CD4-positive, alpha-beta T cell (primary cell): ENCODE data around the gene GDF2. TPM values are rescaled to one million over a fixed set of nuclear protein-coding genes. Genes with fewer than 3 reads are reported as not detected.
A peak's percentile ranks its signal among the peaks of the same experiment; 100 is the strongest.

ENCODE experiments used
- ATAC-seq: fragments of 200-7000 bp; cut with Tn5 transposase; one replicate; pipeline ENCODE4 v1.10.0; 2022; ENCODE audit warnings: mild to moderate bottlenecking; ENCODE audit not compliant: poor library complexity
- CTCF ChIA-PET: fragments of 350-600 bp; sonication (Branson Sonifier 250); formaldehyde crosslinking; loops from one replicate; lab custom pipeline; 2021; ENCODE audit warnings: antibody characterized with exemption, inconsistent platforms; lab: Charles Lee
- POLR2A ChIA-PET: fragments of 350-600 bp; sonication (Branson Sonifier 250); formaldehyde crosslinking; loops from one replicate; lab custom pipeline; 2021; ENCODE audit warnings: antibody characterized with exemption, inconsistent platforms; lab: Charles Lee
- DNase-seq, 14 experiments: peaks; one replicate each; pipeline ENCODE4 v3.0.0-alpha.2; 2013 to 2020; ENCODE audit warnings: mixed read lengths in 2 of 14
- H3K27ac ChIP-seq, 2 donors: one replicate each; pipeline versions ENCODE4 v1.5.1 to v1.7.0; 2013; ENCODE audit warnings: low read length in 2 of 2, low read depth in 1 of 2, mild to moderate bottlenecking in 1 of 2
- H3K27me3 ChIP-seq, 2 experiments: 1 replicate in 1 of 2; 2 replicates in 1 of 2; pipeline versions ENCODE4 v1.6.1 to v1.7.0; 2013; ENCODE audit warnings: low read length in 2 of 2, control low read depth in 1 of 2, mild to moderate bottlenecking in 1 of 2, moderate library complexity in 1 of 2; ENCODE audit not compliant: insufficient read depth in 2 of 2, control insufficient read depth in 1 of 2
- H3K36me3 ChIP-seq: one replicate; pipeline ENCODE4 v1.6.1; 2013; ENCODE audit warnings: low read length, control low read depth; ENCODE audit not compliant: insufficient read depth
- H3K4me1 ChIP-seq: one replicate; pipeline ENCODE4 v1.6.1; 2013; ENCODE audit warnings: low read length, control low read depth; ENCODE audit not compliant: insufficient read depth
- H3K4me3 ChIP-seq: one replicate; pipeline ENCODE4 v1.5.1; 2013; ENCODE audit warnings: mild to moderate bottlenecking, low read length, moderate library complexity
- H3K9me3 ChIP-seq, 2 experiments: 1 replicate in 1 of 2; 2 replicates in 1 of 2; pipeline versions ENCODE4 v1.6.1 to v1.7.0; 2013; ENCODE audit warnings: low read length in 2 of 2, mild to moderate bottlenecking in 2 of 2, control low read depth in 1 of 2, moderate library complexity in 1 of 2; ENCODE audit not compliant: control insufficient read depth in 1 of 2, insufficient read depth in 1 of 2
- H3K27ac Mint-ChIP-seq: one replicate; pipeline ENCODE4 v1.8.0; 2020; ENCODE audit warnings: mixed read lengths
- H3K27me3 Mint-ChIP-seq: one replicate; pipeline ENCODE4 v1.8.0; 2021; ENCODE audit warnings: mixed read lengths
- H3K36me3 Mint-ChIP-seq: one replicate; pipeline ENCODE4 v1.8.0; 2021; ENCODE audit warnings: low read depth, mixed read lengths
- H3K4me1 Mint-ChIP-seq: one replicate; pipeline ENCODE4 v1.8.0; 2021; ENCODE audit warnings: low read depth, mixed read lengths
- H3K4me3 Mint-ChIP-seq: one replicate; pipeline ENCODE4 v1.8.0; 2020; ENCODE audit warnings: mild to moderate bottlenecking, mixed read lengths
- H3K9me3 Mint-ChIP-seq: one replicate; pipeline ENCODE4 v1.8.0; 2020; ENCODE audit warnings: mixed read lengths
- CTCF ChIP-seq: fragments of 200-600 bp; IDR thresholded peaks from one replicate; pipeline ENCODE4 v1.8.0; 2022; ENCODE audit warnings: antibody characterized with exemption, mild to moderate bottlenecking
- intact Hi-C, 2 experiments: fragments of 100-400 bp; cut with DNase I in 1 of 2; cut with micrococcal nuclease in 1 of 2; formaldehyde crosslinking; loops; one replicate each; pipeline versions ENCODE4 v1.15.1 to v1.9.0; 2023 to 2025; cut with DNase I, micrococcal nuclease
- total RNA-seq, 174 experiments: library from RNA in 2 of 174; stranded (reverse) in 2 of 174; gene quantifications; one replicate each; pipeline ENCODE4 v1.2.3 and lab custom pipeline; 2021 to 2026

The GDF2 gene
- total RNA-seq, 2 experiments from 2014 or later = not detected

GRCh38 chr10:47283101-47283630 lies 39.1 kb upstream of the GDF2 start:
- ATAC-seq = no peak
- peaks cover 36% of the 10 kb centered on the region for H3K4me1 ChIP-seq
- peaks cover 44% of the 10 kb centered on the region for H3K4me1 Mint-ChIP-seq
- no peak overlapping the region for H3K4me3 ChIP-seq
- no peaks in the 10 kb centered on the region for H3K27me3 ChIP-seq
- no peaks in the 10 kb centered on the region for H3K9me3 ChIP-seq
- TF ChIP-seq CTCF = no peak
- DNase-seq = no peak
- H3K4me3 Mint-ChIP-seq = no peak overlapping the region
- no peaks in the 10 kb centered on the region for H3K9me3 Mint-ChIP-seq
- H3K36me3 Mint-ChIP-seq = no peaks in the 10 kb centered on the region
- H3K27me3 Mint-ChIP-seq = no peaks in the 10 kb centered on the region
- intact Hi-C loops = no loop called here
- no peak overlapping the region for H3K27ac Mint-ChIP-seq
- ChIA-PET POLR2A (no interaction called here), CTCF (no interaction called here)
- H3K36me3 ChIP-seq = no peaks in the 10 kb centered on the region
- H3K27ac ChIP-seq = no peak overlapping the region

GRCh38 chr10:47283848-47284247 lies 38.4 kb upstream of the GDF2 start:
- no peak for DNase-seq
- TF ChIP-seq CTCF = no peak
- no peaks in the 10 kb centered on the region for H3K27me3 Mint-ChIP-seq
- Histone ChIP-seq H3K36me3 (no peaks in the 10 kb centered on the region), H3K27ac (no peak overlapping the region), H3K4me3 (no peak overlapping the region), H3K4me1 (peaks cover 29% of the 10 kb centered on the region), H3K27me3 (no peaks in the 10 kb centered on the region), H3K9me3 (no peaks in the 10 kb centered on the region)
- H3K4me1 Mint-ChIP-seq = peaks cover 37% of the 10 kb centered on the region
- no peak for ATAC-seq
- H3K9me3 Mint-ChIP-seq = no peaks in the 10 kb centered on the region
- no peak overlapping the region for H3K4me3 Mint-ChIP-seq
- CTCF ChIA-PET = no interaction called here
- no peak overlapping the region for H3K27ac Mint-ChIP-seq
- intact Hi-C loops = no loop called here
- POLR2A ChIA-PET = no interaction called here
- no peaks in the 10 kb centered on the region for H3K36me3 Mint-ChIP-seq

- no peak for ATAC-seq
- POLR2A ChIA-PET = no interaction called here
- intact Hi-C loops = no loop called here
Measured at GRCh38 chr10:47285381-47286115, 36.7 kb upstream of the GDF2 start.

More at GRCh38 chr10:47285381-47286115, 36.7 kb upstream of the GDF2 start:
- no peak overlapping the region for H3K27ac ChIP-seq
- H3K9me3 ChIP-seq = no peaks in the 10 kb centered on the region
- Mint-ChIP-seq H3K27me3 (no peaks in the 10 kb centered on the region), H3K27ac (peak overlapping the region; percentile 7), H3K9me3 (no peaks in the 10 kb centered on the region), H3K36me3 (no peaks in the 10 kb centered on the region), H3K4me1 (peaks cover 32% of the 10 kb centered on the region), H3K4me3 (peak overlapping the region; percentile 54)
- H3K27me3 ChIP-seq = no peaks in the 10 kb centered on the region
- H3K36me3 ChIP-seq = no peaks in the 10 kb centered on the region
- H3K4me3 ChIP-seq = no peak overlapping the region
- CTCF ChIA-PET = no interaction called here
- peaks cover 29% of the 10 kb centered on the region for H3K4me1 ChIP-seq
- no peak for TF ChIP-seq CTCF
- peak in 1 of 14 experiments; percentile 26 for DNase-seq
